Neural cell (in vitro differentiated cells): Measurements from ENCODE around the gene CXCL6.

Experiments
- EP300 ChIP-seq: fragments of 450-650 bp; conservative IDR thresholded peaks from 2 replicates; pipeline ENCODE4 v1.6.1; 2014; ENCODE audit warnings: antibody characterized with exemption, mild to moderate bottlenecking, moderate library complexity; ENCODE audit not compliant: poor library complexity, severe bottlenecking
- EZH2 ChIP-seq: fragments of 200-600, 300-800 bp; shearing (Covaris generic), sonication (generic); IDR thresholded peaks from 2 replicates; pipeline ENCODE4 v1.6.1; 2014; ENCODE audit warnings: antibody characterized with exemption, low read length, borderline replicate concordance, mild to moderate bottlenecking; ENCODE audit not compliant: insufficient read depth, poor library complexity, severe bottlenecking
- POLR2AphosphoS5 ChIP-seq: IDR thresholded peaks from 2 replicates; pipeline ENCODE4 v1.6.1; 2012
- RAD21 ChIP-seq: fragments of 450-650 bp; conservative IDR thresholded peaks from 2 replicates; pipeline ENCODE4 v1.6.1; 2014; ENCODE audit warnings: antibody characterized with exemption, mild to moderate bottlenecking, moderate library complexity
- TAF1 ChIP-seq: IDR thresholded peaks from 2 replicates; pipeline ENCODE4 v1.6.1; 2012; ENCODE audit warnings: low read depth
- TF ChIP-seq, protein P1 (sequence below): fragments of 450-650 bp; IDR thresholded peaks from 2 replicates; pipeline ENCODE4 v1.5.1; 2014; ENCODE audit warnings: antibody characterized with exemption, mild to moderate bottlenecking, moderate library complexity; ENCODE audit not compliant: poor library complexity, severe bottlenecking
- TF ChIP-seq, protein P2 (sequence below): IDR thresholded peaks from 2 replicates; pipeline ENCODE4 v1.6.1; 2012; ENCODE audit warnings: borderline replicate concordance

DNA sequence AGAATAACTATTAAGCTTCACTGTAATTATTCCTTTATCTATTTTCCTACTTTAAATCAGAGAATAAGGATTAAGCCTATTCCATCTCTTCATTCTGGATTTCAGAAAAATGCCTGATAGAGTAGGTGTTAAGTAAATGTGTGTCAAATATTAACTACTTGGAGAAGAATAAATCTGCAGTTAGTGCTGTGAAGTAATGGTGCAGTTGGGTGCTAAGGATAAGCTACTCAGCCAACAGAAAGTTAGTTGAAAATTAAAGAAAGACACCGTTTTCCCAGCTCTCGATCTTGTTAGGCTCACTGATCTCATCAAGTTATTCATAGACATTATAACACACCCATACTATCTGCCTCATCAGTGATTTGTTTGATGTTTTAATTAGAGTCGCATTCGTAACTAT, 23.7 kb downstream of the CXCL6 start:
- TF ChIP-seq, protein P1, sequence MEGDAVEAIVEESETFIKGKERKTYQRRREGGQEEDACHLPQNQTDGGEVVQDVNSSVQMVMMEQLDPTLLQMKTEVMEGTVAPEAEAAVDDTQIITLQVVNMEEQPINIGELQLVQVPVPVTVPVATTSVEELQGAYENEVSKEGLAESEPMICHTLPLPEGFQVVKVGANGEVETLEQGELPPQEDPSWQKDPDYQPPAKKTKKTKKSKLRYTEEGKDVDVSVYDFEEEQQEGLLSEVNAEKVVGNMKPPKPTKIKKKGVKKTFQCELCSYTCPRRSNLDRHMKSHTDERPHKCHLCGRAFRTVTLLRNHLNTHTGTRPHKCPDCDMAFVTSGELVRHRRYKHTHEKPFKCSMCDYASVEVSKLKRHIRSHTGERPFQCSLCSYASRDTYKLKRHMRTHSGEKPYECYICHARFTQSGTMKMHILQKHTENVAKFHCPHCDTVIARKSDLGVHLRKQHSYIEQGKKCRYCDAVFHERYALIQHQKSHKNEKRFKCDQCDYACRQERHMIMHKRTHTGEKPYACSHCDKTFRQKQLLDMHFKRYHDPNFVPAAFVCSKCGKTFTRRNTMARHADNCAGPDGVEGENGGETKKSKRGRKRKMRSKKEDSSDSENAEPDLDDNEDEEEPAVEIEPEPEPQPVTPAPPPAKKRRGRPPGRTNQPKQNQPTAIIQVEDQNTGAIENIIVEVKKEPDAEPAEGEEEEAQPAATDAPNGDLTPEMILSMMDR, result no peak
- TF ChIP-seq POLR2AphosphoS5 (no peak), EZH2 (no peak), EP300 (no peak), TAF1 (no peak), RAD21 (no peak)
- TF ChIP-seq, protein P2, sequence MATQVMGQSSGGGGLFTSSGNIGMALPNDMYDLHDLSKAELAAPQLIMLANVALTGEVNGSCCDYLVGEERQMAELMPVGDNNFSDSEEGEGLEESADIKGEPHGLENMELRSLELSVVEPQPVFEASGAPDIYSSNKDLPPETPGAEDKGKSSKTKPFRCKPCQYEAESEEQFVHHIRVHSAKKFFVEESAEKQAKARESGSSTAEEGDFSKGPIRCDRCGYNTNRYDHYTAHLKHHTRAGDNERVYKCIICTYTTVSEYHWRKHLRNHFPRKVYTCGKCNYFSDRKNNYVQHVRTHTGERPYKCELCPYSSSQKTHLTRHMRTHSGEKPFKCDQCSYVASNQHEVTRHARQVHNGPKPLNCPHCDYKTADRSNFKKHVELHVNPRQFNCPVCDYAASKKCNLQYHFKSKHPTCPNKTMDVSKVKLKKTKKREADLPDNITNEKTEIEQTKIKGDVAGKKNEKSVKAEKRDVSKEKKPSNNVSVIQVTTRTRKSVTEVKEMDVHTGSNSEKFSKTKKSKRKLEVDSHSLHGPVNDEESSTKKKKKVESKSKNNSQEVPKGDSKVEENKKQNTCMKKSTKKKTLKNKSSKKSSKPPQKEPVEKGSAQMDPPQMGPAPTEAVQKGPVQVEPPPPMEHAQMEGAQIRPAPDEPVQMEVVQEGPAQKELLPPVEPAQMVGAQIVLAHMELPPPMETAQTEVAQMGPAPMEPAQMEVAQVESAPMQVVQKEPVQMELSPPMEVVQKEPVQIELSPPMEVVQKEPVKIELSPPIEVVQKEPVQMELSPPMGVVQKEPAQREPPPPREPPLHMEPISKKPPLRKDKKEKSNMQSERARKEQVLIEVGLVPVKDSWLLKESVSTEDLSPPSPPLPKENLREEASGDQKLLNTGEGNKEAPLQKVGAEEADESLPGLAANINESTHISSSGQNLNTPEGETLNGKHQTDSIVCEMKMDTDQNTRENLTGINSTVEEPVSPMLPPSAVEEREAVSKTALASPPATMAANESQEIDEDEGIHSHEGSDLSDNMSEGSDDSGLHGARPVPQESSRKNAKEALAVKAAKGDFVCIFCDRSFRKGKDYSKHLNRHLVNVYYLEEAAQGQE, result no peak
